Lower lobe of right lung (tissue), 2 donors: Measurements from ENCODE around the gene ITSN1. TPM values are rescaled to one million over a fixed set of nuclear protein-coding genes. Genes with fewer than 3 reads are reported as not detected.

Experiments used
- ATAC-seq, 2 donors: fragments of 200-7000 bp; cut with Tn5 transposase; one replicate each; pipeline ENCODE4 v1.9.1; 2020 to 2022; ENCODE audit warnings: mild to moderate bottlenecking in 2 of 2, moderate library complexity in 2 of 2
- DNase-seq: peaks from one replicate; pipeline ENCODE4 v3.0.0-alpha.2; 2020
- H3K27ac ChIP-seq: fragments of 200-600 bp; one replicate; pipeline ENCODE4 v1.8.0; 2022
- H3K27me3 ChIP-seq: fragments of 200-600 bp; one replicate; pipeline ENCODE4 v1.8.0; 2022; ENCODE audit warnings: low read depth
- H3K36me3 ChIP-seq: fragments of 200-600 bp; one replicate; pipeline ENCODE4 v1.8.0; 2022; ENCODE audit warnings: mild to moderate bottlenecking
- H3K4me1 ChIP-seq: fragments of 200-600 bp; one replicate; pipeline ENCODE4 v1.8.0; 2022
- H3K4me3 ChIP-seq: fragments of 200-600 bp; one replicate; pipeline ENCODE4 v1.8.0; 2022; ENCODE audit warnings: mild to moderate bottlenecking
- H3K9me3 ChIP-seq: fragments of 200-600 bp; one replicate; pipeline ENCODE4 v1.8.0; 2022
- CTCF ChIP-seq: fragments of 200-600 bp; IDR thresholded peaks from one replicate; pipeline ENCODE4 v1.8.0; 2022; ENCODE audit warnings: antibody characterized with exemption, mild to moderate bottlenecking
- intact Hi-C: fragments of 100-400 bp; cut with DNase I; formaldehyde crosslinking; loops from one replicate; pipeline ENCODE4 v1.11.0; 2022
- total RNA-seq: library from RNA; stranded (reverse); fragmentation: NEBNext Ultra II Directional; extraction: Animal tissue kit (Norgen Biotek cat#: 25700); gene quantifications from one replicate; pipeline ENCODE4 v1.2.1, GENCODE V29; 2021
- donor health status: DM: no; HTN: yes; CAD: no; lungs with severe emphysema.

Gene ITSN1
- total RNA-seq, 1 donor from 2014 or later = 31.4 TPM

- H3K4me3 ChIP-seq = no peak overlapping the region
- no peaks in the 10 kb centered on the region for H3K36me3 ChIP-seq
- H3K27ac ChIP-seq = peak overlapping the region; percentile 83
- DNase-seq (no peak), ATAC-seq (no peak)
- intact Hi-C loops = no loop called here
- no peaks in the 10 kb centered on the region for H3K9me3 ChIP-seq
- TF ChIP-seq CTCF = no peak
- H3K27me3 ChIP-seq = no peaks in the 10 kb centered on the region
- peaks cover 18% of the 10 kb centered on the region for H3K4me1 ChIP-seq
Observed at GRCh38 chr21:33948951-33949444, 306.7 kb downstream of the ITSN1 start.

Other genes starting within 250 kb of the ITSN1 start
- 83.5 TPM for gene IFNGR2, start 239.1 kb upstream of the ITSN1 start, total RNA-seq
- gene TMEM50B, start 162.5 kb upstream of the ITSN1 start, total RNA-seq = 59.6 TPM
- 2.1 TPM for gene DNAJC28, start 150.8 kb upstream of the ITSN1 start, total RNA-seq
- 53.8 TPM for gene GART, start 100.4 kb upstream of the ITSN1 start, total RNA-seq
- 322 TPM for gene SON, start 99.5 kb upstream of the ITSN1 start, total RNA-seq
- 5.0 TPM for gene DONSON, start 53.8 kb upstream of the ITSN1 start, total RNA-seq
- 29.4 TPM for gene CRYZL1, start 760 bp upstream of the ITSN1 start, total RNA-seq